Panc1 (cell line): ENCODE data around the gene MCOLN1. TPM values are rescaled to one million over a fixed set of nuclear protein-coding genes. Genes with fewer than 3 reads are reported as not detected.

Experiments
- ATAC-seq: fragments of 200-7000 bp; cut with Tn5 transposase; 2 replicates; pipeline ENCODE4 v1.9.1; 2020; ENCODE audit warnings: mild to moderate bottlenecking, moderate library complexity
- BruUV-seq: library from RNA; stranded (reverse); fragments of 400-500 nt; replicated peaks from 2 replicates; lab custom pipeline; 2021; lab: Mats Ljungman, UMichigan
- CTCF ChIA-PET: fragments of 300-600 bp; sonication (Branson Sonifier 250); formaldehyde crosslinking; loops from one replicate; lab custom pipeline; 2022; ENCODE audit warnings: antibody characterized with exemption; lab: Charles Lee
- POLR2A ChIA-PET: fragments of 300-600 bp; sonication (Branson Sonifier 250); formaldehyde crosslinking; loops from one replicate; lab custom pipeline; 2022; ENCODE audit warnings: antibody characterized with exemption; lab: Charles Lee
- DNase-seq: peaks from one replicate; pipeline ENCODE4 v3.0.0-alpha.2; 2010; ENCODE audit warnings: low read depth, low spot score
- H3K27ac ChIP-seq: 2 replicates; pipeline ENCODE4 v1.5.1; 2011; ENCODE audit warnings: mild to moderate bottlenecking, low read length, inconsistent platforms
- H3K27me3 ChIP-seq: fragments of 200-500 bp; sonication (Bioruptor generic); 2 replicates; pipeline ENCODE4 v1.6.0; 2014; ENCODE audit warnings: low read length, inconsistent platforms; ENCODE audit not compliant: control insufficient read depth, insufficient read depth
- H3K36me3 ChIP-seq: fragments of 200-500 bp; sonication (Bioruptor generic); 2 replicates; pipeline ENCODE4 v1.5.1; 2014; ENCODE audit warnings: inconsistent platforms, mild to moderate bottlenecking, low read length, moderate library complexity; ENCODE audit not compliant: control insufficient read depth, insufficient read depth
- H3K4me1 ChIP-seq: 2 replicates; pipeline ENCODE4 v1.5.1; 2011; ENCODE audit warnings: inconsistent platforms, mild to moderate bottlenecking, low read length, moderate library complexity; ENCODE audit not compliant: control insufficient read depth, insufficient read depth
- H3K4me3 ChIP-seq, 2 experiments: 2 replicates each; pipeline ENCODE4 v1.5.1; 2011 to 2012; ENCODE audit warnings: low read depth in 2 of 2, low read length in 2 of 2, mild to moderate bottlenecking in 2 of 2, inconsistent platforms in 1 of 2, moderate library complexity in 1 of 2
- H3K9me3 ChIP-seq: fragments of 200-500 bp; sonication (Bioruptor generic); 2 replicates; pipeline ENCODE4 v1.5.1; 2014; ENCODE audit warnings: low read depth, mild to moderate bottlenecking, inconsistent platforms, low read length, moderate library complexity; ENCODE audit not compliant: control insufficient read depth, insufficient read depth
- CTCF ChIP-seq: fragments of 450-650 bp; IDR thresholded peaks from 2 replicates; pipeline ENCODE4 v1.5.1; 2017; ENCODE audit warnings: mild to moderate bottlenecking
- POLR2AphosphoS5 ChIP-seq: IDR thresholded peaks from 2 replicates; pipeline ENCODE4 v1.6.1; 2012; ENCODE audit warnings: mild to moderate bottlenecking, low read depth, low read length, moderate library complexity
- REST ChIP-seq, 2 experiments: IDR thresholded peaks; 2 replicates each; pipeline ENCODE4 v1.6.1; 2011 to 2012; ENCODE audit warnings: low read depth in 2 of 2, control low read depth in 1 of 2, low read length in 1 of 2, mild to moderate bottlenecking in 1 of 2, moderate library complexity in 1 of 2; ENCODE audit not compliant: insufficient read depth in 1 of 2
- SIN3A ChIP-seq: IDR thresholded peaks from 2 replicates; pipeline ENCODE4 v1.6.1; 2012; ENCODE audit warnings: low read depth, mild to moderate bottlenecking, low read length, moderate library complexity, borderline replicate concordance; ENCODE audit not compliant: insufficient read depth
- TCF7L2 ChIP-seq: IDR thresholded peaks from 2 replicates; pipeline ENCODE4 v1.6.1; 2011; ENCODE audit warnings: mild to moderate bottlenecking, low read depth, low read length, inconsistent platforms
- in situ Hi-C: cut with HindIII; loops from 2 replicates; pipeline ENCODE4 v1.10.0; 2016; ENCODE audit warnings: low sequenced_read_pairs, low pct_unique_long_range_greater_than_20kb
- intact Hi-C: fragments of 100-400 bp; cut with micrococcal nuclease; formaldehyde crosslinking; loops from one replicate; pipeline ENCODE4 v1.10.0; 2022; ENCODE audit not compliant: unreplicated experiment
- total RNA-seq: library from RNA; stranded (reverse); gene quantifications from one replicate; pipeline ENCODE4 v1.2.1, GENCODE V29; 2021; ENCODE audit not compliant: unreplicated experiment

The MCOLN1 gene
- total RNA-seq, 1 experiment from 2014 or later, result 28.0 TPM

GRCh38 chr19:7550169-7550770, 27.8 kb downstream of the MCOLN1 start:
- H3K27me3 ChIP-seq, result no peaks in the 10 kb centered on the region
- POLR2A ChIA-PET, result no interaction called here
- no peaks in the 10 kb centered on the region for H3K9me3 ChIP-seq
- H3K36me3 ChIP-seq, result no peaks in the 10 kb centered on the region
- no peak overlapping the region for H3K27ac ChIP-seq
- in situ Hi-C loops (no loop called here), intact Hi-C loops (no loop called here)
- H3K4me1 ChIP-seq, result no peaks in the 10 kb centered on the region
- H3K4me3 ChIP-seq, result no peak overlapping the region
- no peak for TF ChIP-seq SIN3A
- DNase-seq (no peak), ATAC-seq (no peak)
- CTCF ChIA-PET, result no interaction called here
- BruUV-seq, result no TSS peak

- ChIA-PET CTCF (no interaction called here), POLR2A (no interaction called here)
- peak; percentile 73 for ATAC-seq
Observed at GRCh38 chr19:7550987-7551761, 28.8 kb downstream of the MCOLN1 start.

GRCh38 chr19:7552781-7553180, 30.4 kb downstream of the MCOLN1 start:
- no peaks in the 10 kb centered on the region for H3K36me3 ChIP-seq
- ATAC-seq (no peak), DNase-seq (no peak)
- H3K4me1 ChIP-seq, result no peaks in the 10 kb centered on the region
- TF ChIP-seq REST (IDR thresholded peaks at IDR 0.05; ENCODE audit: insufficient read depth in 1 of 2, low read depth in 2 of 2, low read length in 1 of 2), result no peak
- TF ChIP-seq SIN3A, result no peak
- TF ChIP-seq CTCF, result no peak
- no peak for TF ChIP-seq TCF7L2
- no peak for TF ChIP-seq POLR2AphosphoS5
- intact Hi-C loops (no loop called here), in situ Hi-C loops (no loop called here)
- no peaks in the 10 kb centered on the region for H3K27me3 ChIP-seq
- no peak overlapping the region for H3K4me3 ChIP-seq
- H3K27ac ChIP-seq, result no peak overlapping the region
- BruUV-seq, result no TSS peak
- ChIA-PET CTCF (no interaction called here), POLR2A (interaction anchor here (0.6 kb wide), 1 partner anchor 95 kb away, joined by 5 read pairs; no protein-coding TSS in a partner anchor)
- H3K9me3 ChIP-seq, result no peaks in the 10 kb centered on the region

More at GRCh38 chr19:7550987-7551761, 28.8 kb downstream of the MCOLN1 start:
- in situ Hi-C loops (no loop called here), intact Hi-C loops (no loop called here)
- Histone ChIP-seq H3K27me3 (no peaks in the 10 kb centered on the region), H3K9me3 (no peaks in the 10 kb centered on the region), H3K4me3 (no peak overlapping the region), H3K27ac (no peak overlapping the region), H3K4me1 (no peaks in the 10 kb centered on the region), H3K36me3 (no peaks in the 10 kb centered on the region)
- no TSS peak for BruUV-seq
- TF ChIP-seq SIN3A (no peak), POLR2AphosphoS5 (no peak)
- DNase-seq, result no peak
